GM19455 (cell line): ENCODE results near the gene CD99.
"Not testable (repeated sequence)": the region's sequence is repeated elsewhere in the genome, so short reads cannot be mapped to it uniquely, and the experiment has no call there.

Experiments used
- ATAC-seq: cut with Tn5 transposase; IDR thresholded peaks from one replicate; pipeline ENCODE4 v1.9.1; 2021; ENCODE audit not compliant: unreplicated experiment

The CD99 gene

DNA sequence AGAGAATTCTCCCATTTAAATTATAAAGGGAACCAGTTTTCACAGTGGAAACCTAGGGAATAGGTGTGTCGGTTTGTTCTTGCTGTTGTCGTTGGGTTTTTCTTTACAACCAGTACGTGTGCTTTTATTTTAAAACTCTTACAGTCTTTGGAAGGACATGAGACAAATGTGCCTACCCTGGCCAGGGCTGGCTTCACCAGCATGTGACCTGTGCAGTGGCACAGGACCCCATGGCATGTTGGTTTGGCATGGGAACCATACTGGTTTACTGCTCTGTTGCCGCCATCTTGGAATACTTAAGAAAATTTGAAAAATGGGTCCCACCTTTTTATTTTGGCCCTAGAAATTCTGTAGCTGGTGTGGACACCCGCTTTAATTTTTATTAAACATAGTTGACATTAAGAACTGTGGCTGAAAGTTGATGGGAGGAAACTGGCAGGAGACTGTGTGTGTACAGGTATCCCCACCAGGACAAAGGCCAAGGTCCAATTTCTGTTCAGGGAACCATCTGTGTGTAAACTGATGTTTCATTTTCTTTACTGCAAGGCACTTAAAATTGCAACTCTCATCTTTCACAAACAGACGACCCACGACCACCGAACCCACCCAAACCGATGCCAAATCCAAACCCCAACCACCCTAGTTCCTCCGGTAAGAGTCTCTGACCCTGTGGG is 28.8 kb downstream of the CD99 start:
- ATAC-seq, result no peak

GRCh38 chrX:2723286-2723879 is 32.3 kb downstream of the CD99 start:
- no peak for ATAC-seq

- ATAC-seq, result not testable (repeated sequence)
Measured at GRCh38 chrX:2727264-2727663, 36.2 kb downstream of the CD99 start.

DNA sequence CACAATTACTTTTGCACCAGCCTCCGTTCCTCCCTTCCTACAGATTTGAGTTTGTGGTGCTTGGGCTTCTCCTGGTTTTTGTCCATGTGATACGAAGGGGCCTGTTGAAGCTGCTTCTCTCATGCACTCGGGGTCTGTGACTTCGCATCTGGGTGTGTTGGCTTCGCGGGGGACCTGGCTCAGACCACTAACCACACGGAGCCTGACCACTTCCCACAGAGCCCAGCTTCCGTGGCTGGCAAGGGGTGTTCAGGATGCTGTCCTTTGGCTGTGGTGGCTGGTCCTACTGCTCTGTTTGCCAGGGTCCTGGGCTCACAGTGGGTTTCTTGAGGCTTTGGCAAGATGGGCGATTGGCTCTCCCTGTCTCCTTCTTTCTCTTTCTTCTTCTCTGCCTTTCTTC is 41.0 kb downstream of the CD99 start:
- ATAC-seq, result no peak

- ATAC-seq, result no peak
Measured at GRCh38 chrX:2732649-2733048, 41.6 kb downstream of the CD99 start.

- ATAC-seq, result no peak
Measured at GRCh38 chrX:2733286-2733685, 42.2 kb downstream of the CD99 start.

- no peak for ATAC-seq
Measured at GRCh38 chrX:2735270-2735669, 44.2 kb downstream of the CD99 start.

DNA sequence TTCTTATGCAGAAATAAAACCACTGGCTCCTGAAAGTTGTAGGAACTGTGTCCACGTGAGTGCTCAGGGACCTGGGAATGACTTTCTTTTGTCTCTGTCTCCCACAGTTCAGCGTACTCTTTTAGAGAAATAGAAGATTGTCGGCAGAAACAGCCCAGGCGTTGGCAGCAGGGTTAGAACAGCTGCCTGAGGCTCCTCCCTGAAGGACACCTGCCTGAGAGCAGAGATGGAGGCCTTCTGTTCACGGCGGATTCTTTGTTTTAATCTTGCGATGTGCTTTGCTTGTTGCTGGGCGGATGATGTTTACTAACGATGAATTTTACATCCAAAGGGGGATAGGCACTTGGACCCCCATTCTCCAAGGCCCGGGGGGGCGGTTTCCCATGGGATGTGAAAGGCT is 49.6 kb downstream of the CD99 start:
- ATAC-seq, result no peak

- ATAC-seq, result no peak
Measured at GRCh38 chrX:2741386-2741785, 50.3 kb downstream of the CD99 start.

GRCh38 chrX:2746250-2746649 is 55.2 kb downstream of the CD99 start:
- not testable (repeated sequence) for ATAC-seq

DNA sequence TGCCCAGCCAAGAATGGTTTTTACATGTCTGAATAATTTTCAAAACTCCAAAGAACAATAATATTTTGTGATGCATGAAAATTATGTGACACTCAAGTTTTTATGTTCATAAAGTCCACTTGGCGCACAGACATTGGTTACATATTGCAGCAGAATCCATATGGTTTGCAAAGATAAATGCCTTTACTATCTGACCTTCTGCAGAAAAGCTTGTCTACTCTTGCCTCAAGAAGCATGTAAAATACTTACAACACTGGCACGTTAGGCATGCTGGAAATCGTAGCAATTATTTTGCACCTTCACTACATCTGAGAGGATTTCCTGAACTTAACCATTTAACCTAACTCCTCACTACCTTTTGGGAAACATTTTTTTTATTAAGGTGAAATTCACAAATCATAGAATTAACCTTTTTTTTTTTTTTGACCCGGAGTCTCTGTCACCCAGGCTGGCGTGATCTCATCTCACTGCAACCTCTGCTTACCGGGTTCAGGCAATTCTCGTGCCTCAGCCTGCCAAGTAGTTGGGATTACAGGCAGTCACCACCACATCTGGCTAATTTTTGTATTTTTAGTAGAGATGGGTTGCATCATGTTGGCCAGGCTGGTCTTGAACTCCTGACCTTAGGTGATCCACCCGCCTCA is 57.2 kb downstream of the CD99 start:
- no peak for ATAC-seq

- ATAC-seq, result no peak
Measured at GRCh38 chrX:2748815-2749188, 57.7 kb downstream of the CD99 start.

DNA sequence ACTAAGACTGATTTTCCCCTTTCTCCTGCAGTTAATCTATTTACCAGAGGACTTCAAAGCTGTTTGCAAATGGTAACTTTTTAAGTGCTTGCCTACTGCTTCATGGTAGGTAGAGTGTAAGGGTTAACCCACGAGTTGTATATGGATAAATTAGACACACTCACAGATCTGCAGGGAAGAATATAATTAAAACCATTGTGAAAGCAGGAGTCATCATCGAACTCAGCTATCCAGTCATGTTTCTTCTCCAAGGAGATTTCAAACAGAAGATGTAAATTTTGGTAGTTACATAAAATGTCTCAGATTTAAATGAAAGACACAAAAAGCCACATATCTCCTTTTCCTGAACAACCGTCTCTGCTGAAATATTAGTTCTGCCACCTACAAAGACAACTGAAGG is 60.2 kb downstream of the CD99 start:
- no peak for ATAC-seq

DNA sequence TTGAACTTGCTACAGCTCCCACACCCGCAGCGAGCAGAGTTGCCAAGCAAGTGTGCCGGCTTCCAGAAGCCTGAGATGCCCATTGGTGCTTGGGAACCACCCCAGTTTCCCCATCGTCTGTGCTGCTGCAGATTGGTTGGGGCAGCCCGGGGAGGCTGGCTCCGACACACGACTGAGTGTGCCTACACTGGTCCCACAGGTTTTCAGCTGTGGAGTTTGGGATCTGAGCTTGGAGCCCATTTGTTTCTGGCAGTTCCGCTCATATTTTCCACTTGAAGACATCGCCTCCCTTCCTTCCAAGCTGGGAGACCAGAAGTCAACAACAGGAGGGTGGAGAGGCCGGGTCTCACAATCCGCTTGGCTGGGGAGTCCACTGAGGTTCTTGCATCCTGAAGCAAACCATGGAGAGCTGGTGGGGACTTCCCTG is 60.8 kb downstream of the CD99 start, which contains the start of gene XG:
TSS of gene XG (plus strand) at position 167 of the 427 bp plus-strand sequence. CDS start at position 402, 235 bp downstream.
- not testable (repeated sequence) for ATAC-seq

- ATAC-seq, result not testable (repeated sequence)
Measured at GRCh38 chrX:2752441-2752840, 61.3 kb downstream of the CD99 start.

DNA sequence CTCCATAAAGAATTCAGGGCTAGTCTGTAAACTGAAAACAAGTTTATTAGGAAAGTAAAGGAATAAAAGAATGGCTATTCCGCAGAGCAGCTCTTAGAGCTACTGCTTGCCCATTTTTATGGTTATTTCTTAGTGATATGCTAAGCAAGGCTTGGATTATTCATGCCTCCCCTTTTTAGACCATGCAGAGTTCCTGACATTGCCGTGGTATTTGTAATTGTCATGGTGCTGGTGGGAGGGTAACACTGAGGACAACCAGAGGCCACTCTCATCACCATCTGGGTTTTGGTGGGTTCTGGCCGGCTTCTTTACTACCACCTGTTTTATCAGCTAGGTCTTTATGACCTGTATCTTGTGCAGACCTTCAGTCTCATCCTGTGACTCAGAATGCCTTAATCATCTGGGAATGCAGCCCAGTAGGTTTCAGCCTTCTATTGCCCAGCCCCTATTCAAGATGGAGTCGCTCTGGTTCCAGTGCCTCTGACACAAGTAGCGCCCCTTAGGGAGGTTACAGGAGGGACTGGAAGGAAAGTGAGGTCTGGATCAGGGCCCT is 64.1 kb downstream of the CD99 start:
- ATAC-seq, result not testable (repeated sequence)

GRCh38 chrX:2756548-2756947 is 65.5 kb downstream of the CD99 start:
- ATAC-seq, result no peak

GRCh38 chrX:2761246-2761645 is 70.2 kb downstream of the CD99 start:
- ATAC-seq, result no peak

GRCh38 chrX:2762671-2763070 is 71.6 kb downstream of the CD99 start:
- not testable (repeated sequence) for ATAC-seq

- not testable (repeated sequence) for ATAC-seq
Measured at GRCh38 chrX:2764766-2765548, 73.9 kb downstream of the CD99 start.

- no peak for ATAC-seq
Measured at GRCh38 chrX:2765549-2765830, 74.4 kb downstream of the CD99 start.
